Sigmoid colon (tissue), 7 donors: ENCODE data around the gene RCAN1. TPM values are rescaled to one million over a fixed set of nuclear protein-coding genes. Genes with fewer than 3 reads are reported as not detected.

Source experiments
- DNase-seq: peaks from one replicate; pipeline ENCODE4 v3.0.0-alpha.2; 2019
- H3K27ac ChIP-seq, 4 donors: fragments of 200-600 bp; sonication (generic); one replicate each; pipeline ENCODE4 v1.5.1; 2016 to 2019; ENCODE audit warnings: mild to moderate bottlenecking in 1 of 4
- H3K27me3 ChIP-seq, 3 donors: fragments of 200-600 bp; sonication (generic); one replicate each; pipeline ENCODE4 v1.5.1; 2019; ENCODE audit warnings: mild to moderate bottlenecking in 1 of 3
- H3K36me3 ChIP-seq, 4 donors: fragments of 200-600 bp; sonication (generic); one replicate each; pipeline ENCODE4 v1.5.1; 2016 to 2019
- H3K4me1 ChIP-seq, 4 donors: fragments of 200-600 bp; sonication (generic); one replicate each; pipeline ENCODE4 v1.5.1; 2017 to 2019
- H3K4me3 ChIP-seq, 4 donors: fragments of 200-600 bp; sonication (generic); one replicate each; pipeline ENCODE4 v1.5.1; 2017 to 2019; ENCODE audit warnings: mild to moderate bottlenecking in 2 of 4, moderate library complexity in 1 of 4
- H3K9me3 ChIP-seq, 4 donors: fragments of 200-600 bp in 3 of 4; sonication (generic) in 3 of 4; one replicate each; pipeline versions ENCODE4 v1.5.1 to v1.6.1; 2013 to 2019
- CTCF ChIP-seq, 4 experiments: fragments of 450-650 bp in 3 of 4; fragments of 200-600 bp in 1 of 4; IDR thresholded peaks; one replicate each; pipeline ENCODE4 v1.5.1; 2016 to 2019; ENCODE audit warnings: antibody characterized with exemption in 4 of 4, mild to moderate bottlenecking in 3 of 4, moderate library complexity in 2 of 4
- EP300 ChIP-seq, 4 donors: sonication (generic); formaldehyde crosslinking; IDR thresholded peaks; one replicate each; pipeline ENCODE4 v1.6.1; 2017; ENCODE audit warnings: antibody characterized with exemption in 4 of 4
- POLR2A ChIP-seq, 2 donors: fragments of 450-650 bp; IDR thresholded peaks; one replicate each; pipeline ENCODE4 v1.6.1; 2016; ENCODE audit warnings: antibody characterized with exemption in 2 of 2, mild to moderate bottlenecking in 2 of 2, moderate library complexity in 2 of 2
- POLR2AphosphoS5 ChIP-seq, 4 donors: sonication (generic); formaldehyde crosslinking; IDR thresholded peaks; one replicate each; pipeline ENCODE4 v1.6.1; 2017; ENCODE audit warnings: antibody characterized with exemption in 4 of 4
- WGBS, 2 donors: extraction: QIAGEN DNeasy Blood & Tissue Kit; methylation state at CpG; one replicate each; pipeline ENCODE4 v1.1.7; 2013; 5-methylcytosine and 5-hydroxymethylcytosine counted together
- intact Hi-C: fragments of 100-400 bp; cut with DNase I; formaldehyde crosslinking; loops from one replicate; pipeline ENCODE4 v1.15.1; 2023
- polyA plus RNA-seq, 3 donors: library from polyadenylated mRNA; stranded (reverse); fragments of 200-250 nt; gene quantifications; one replicate each; pipeline ENCODE4 v1.2.3, GENCODE V29; 2013
- total RNA-seq, 4 donors: library from RNA; depleted of rRNA; stranded (reverse); fragments of >200 nt; gene quantifications; one replicate each; pipeline ENCODE4 v1.1.0, GENCODE V29; 2016
- donor health status: healthy with polysubstance abuse.
- donor health status: Bipolar disorder and iron deficiency.
- donor health status: healthy.

RCAN1 gene
- total and polyA plus RNA-seq, 7 donors, result 21.4 to 148 (median 38.3) TPM

GRCh38 chr21:34504595-34504994 lies 110.3 kb downstream of the RCAN1 start:
- no peak for TF ChIP-seq POLR2AphosphoS5 (IDR thresholded peaks at IDR 0.05)
- TF ChIP-seq POLR2A (IDR thresholded peaks at IDR 0.05), result no peak
- no peak for TF ChIP-seq EP300 (IDR thresholded peaks at IDR 0.05)
- no peak for TF ChIP-seq CTCF (IDR thresholded peaks at IDR 0.05)
- Histone ChIP-seq H3K9me3 (no peaks in the 10 kb centered on the region), H3K27ac (no peak overlapping the region), H3K27me3 (no peaks in the 10 kb centered on the region), H3K4me3 (no peak overlapping the region), H3K4me1 (no peaks in the 10 kb centered on the region), H3K36me3 (no peaks in the 10 kb centered on the region)
- intact Hi-C loops, result no loop called here
- WGBS, 2 donors, result 86 to 88% methylated on average over 2 of the region's 2 CpGs
- no peak for DNase-seq

GRCh38 chr21:34502480-34503106 lies 112.3 kb downstream of the RCAN1 start:
- H3K9me3 ChIP-seq, result no peaks in the 10 kb centered on the region
- H3K4me3 ChIP-seq, result no peak overlapping the region
- no peak for DNase-seq
- no peaks in the 10 kb centered on the region for H3K36me3 ChIP-seq
- H3K27me3 ChIP-seq, result no peaks in the 10 kb centered on the region
- H3K27ac ChIP-seq, result no peak overlapping the region
- WGBS, 2 donors, result 86 to 88% methylated on average over 3 of the region's 3 CpGs
- H3K4me1 ChIP-seq, result no peaks in the 10 kb centered on the region
- intact Hi-C loops, result no loop called here
- TF ChIP-seq CTCF (IDR thresholded peaks at IDR 0.05), result no peak
- TF ChIP-seq EP300 (IDR thresholded peaks at IDR 0.05), result no peak
- no peak for TF ChIP-seq POLR2A (IDR thresholded peaks at IDR 0.05)
- TF ChIP-seq POLR2AphosphoS5 (IDR thresholded peaks at IDR 0.05), result no peak

DNA sequence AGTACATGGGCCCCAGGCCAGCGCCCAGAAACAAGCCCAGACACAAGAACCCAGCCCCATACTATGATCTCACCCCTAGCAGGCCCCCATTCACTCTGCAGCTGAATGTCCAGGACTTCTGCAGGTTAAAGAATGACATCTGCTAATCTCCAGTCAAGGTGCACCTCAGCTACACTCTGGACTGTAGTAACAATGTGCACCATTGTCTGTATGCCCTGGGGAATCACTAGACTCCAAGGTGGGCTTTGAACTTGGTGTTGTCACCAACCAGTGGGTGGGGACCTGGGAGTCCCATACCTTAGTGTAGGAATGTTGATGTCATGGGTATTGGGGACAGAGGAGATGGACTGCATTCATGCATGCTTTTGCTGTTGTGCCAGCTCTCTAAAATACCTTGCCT lies 113.2 kb downstream of the RCAN1 start:
- Histone ChIP-seq H3K27ac (no peak overlapping the region), H3K36me3 (no peaks in the 10 kb centered on the region), H3K9me3 (no peaks in the 10 kb centered on the region), H3K27me3 (no peaks in the 10 kb centered on the region), H3K4me3 (no peak overlapping the region), H3K4me1 (no peaks in the 10 kb centered on the region)
- TF ChIP-seq POLR2A (IDR thresholded peaks at IDR 0.05) (no peak), EP300 (IDR thresholded peaks at IDR 0.05) (no peak), POLR2AphosphoS5 (IDR thresholded peaks at IDR 0.05) (no peak), CTCF (IDR thresholded peaks at IDR 0.05) (no peak)
- WGBS, 2 donors, result 67 to 79% methylated on average over 1 of the region's 1 CpG
- no peak for DNase-seq
- intact Hi-C loops, result no loop called here

DNA sequence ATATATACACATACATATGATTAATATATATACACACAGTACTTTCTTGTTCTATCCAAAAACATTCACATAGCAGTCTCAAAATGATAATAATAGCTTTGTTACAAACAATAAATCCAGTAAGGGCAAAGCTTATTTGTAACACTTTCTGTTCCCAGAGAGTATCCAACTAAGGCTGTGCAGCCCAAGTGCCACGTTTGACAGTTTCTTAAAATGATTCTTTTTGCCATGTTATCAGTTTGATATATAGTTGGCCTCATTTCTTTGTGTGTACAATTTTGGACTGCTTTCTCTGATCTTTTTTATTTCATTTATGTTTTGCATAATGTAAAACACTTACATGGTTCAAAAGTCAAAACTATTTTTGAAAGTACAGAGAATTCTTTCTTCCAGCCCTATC lies 114.7 kb downstream of the RCAN1 start:
- Histone ChIP-seq H3K9me3 (no peaks in the 10 kb centered on the region), H3K4me3 (no peak overlapping the region), H3K36me3 (no peaks in the 10 kb centered on the region), H3K4me1 (no peaks in the 10 kb centered on the region), H3K27ac (no peak overlapping the region), H3K27me3 (no peaks in the 10 kb centered on the region)
- TF ChIP-seq CTCF (IDR thresholded peaks at IDR 0.05) (no peak), POLR2AphosphoS5 (IDR thresholded peaks at IDR 0.05) (no peak), EP300 (IDR thresholded peaks at IDR 0.05) (no peak), POLR2A (IDR thresholded peaks at IDR 0.05) (no peak)
- intact Hi-C loops, result no loop called here
- no peak for DNase-seq
- 73 to 74% methylated on average over 1 of the region's 1 CpG for WGBS, 2 donors

DNA sequence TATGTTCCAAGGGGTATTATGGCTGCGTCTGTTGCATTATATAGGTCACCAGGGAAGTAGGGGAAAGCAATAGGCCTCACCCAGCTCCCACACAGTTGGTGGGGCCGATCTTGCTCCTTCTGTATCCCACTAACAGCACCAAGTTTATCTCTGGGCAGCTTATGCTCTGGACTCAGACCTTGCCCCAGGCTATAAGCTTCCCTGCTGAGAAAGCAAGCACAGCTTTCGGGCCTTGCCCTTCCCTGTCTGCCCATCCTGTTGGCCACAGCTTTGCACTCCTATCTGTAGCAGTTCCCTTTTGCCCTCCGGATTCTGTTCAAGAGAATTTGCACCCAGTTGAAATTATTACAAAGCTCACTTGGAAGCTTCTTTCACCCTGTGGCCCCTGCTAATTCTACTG lies 115.8 kb downstream of the RCAN1 start:
- H3K36me3 ChIP-seq, result no peaks in the 10 kb centered on the region
- no peak overlapping the region for H3K4me3 ChIP-seq
- H3K27me3 ChIP-seq, result no peaks in the 10 kb centered on the region
- H3K4me1 ChIP-seq, result no peaks in the 10 kb centered on the region
- intact Hi-C loops, result no loop called here
- WGBS, 2 donors, result 79 to 94% methylated on average over 4 of the region's 4 CpGs
- TF ChIP-seq CTCF (IDR thresholded peaks at IDR 0.05) (no peak), POLR2AphosphoS5 (IDR thresholded peaks at IDR 0.05) (no peak), POLR2A (IDR thresholded peaks at IDR 0.05) (no peak), EP300 (IDR thresholded peaks at IDR 0.05) (no peak)
- DNase-seq, result no peak
- H3K9me3 ChIP-seq, result no peaks in the 10 kb centered on the region
- H3K27ac ChIP-seq, result no peak overlapping the region
